NCI-H460 (cell line): Measurements from ENCODE around the gene DLX5. TPM values are rescaled to one million over a fixed set of nuclear protein-coding genes. Genes with fewer than 3 reads are reported as not detected.

ENCODE experiments used
- DNase-seq: peaks from one replicate; pipeline ENCODE4 v3.0.0-alpha.2; 2016; ENCODE audit warnings: low read depth; ENCODE audit errors: extremely low read depth
- small RNA-seq, 2 experiments: library from RNA; depleted of rRNA; stranded (forward); fragments of <200 nt; gene quantifications; one replicate each; pipeline ENCODE3, GENCODE V24; 2014
- total RNA-seq: library from RNA; depleted of rRNA; stranded (reverse); fragments of >200 nt; shearing (Covaris generic); gene quantifications from 2 replicates; pipeline ENCODE4 v1.2.3, GENCODE V29; 2014; rRNA removed

DLX5 gene
- total RNA-seq, 1 experiment from 2014 or later: not detected

- no peak for DNase-seq
Measured at GRCh38 chr7:96992192-96993005, 32.2 kb downstream of the DLX5 start.

DNA sequence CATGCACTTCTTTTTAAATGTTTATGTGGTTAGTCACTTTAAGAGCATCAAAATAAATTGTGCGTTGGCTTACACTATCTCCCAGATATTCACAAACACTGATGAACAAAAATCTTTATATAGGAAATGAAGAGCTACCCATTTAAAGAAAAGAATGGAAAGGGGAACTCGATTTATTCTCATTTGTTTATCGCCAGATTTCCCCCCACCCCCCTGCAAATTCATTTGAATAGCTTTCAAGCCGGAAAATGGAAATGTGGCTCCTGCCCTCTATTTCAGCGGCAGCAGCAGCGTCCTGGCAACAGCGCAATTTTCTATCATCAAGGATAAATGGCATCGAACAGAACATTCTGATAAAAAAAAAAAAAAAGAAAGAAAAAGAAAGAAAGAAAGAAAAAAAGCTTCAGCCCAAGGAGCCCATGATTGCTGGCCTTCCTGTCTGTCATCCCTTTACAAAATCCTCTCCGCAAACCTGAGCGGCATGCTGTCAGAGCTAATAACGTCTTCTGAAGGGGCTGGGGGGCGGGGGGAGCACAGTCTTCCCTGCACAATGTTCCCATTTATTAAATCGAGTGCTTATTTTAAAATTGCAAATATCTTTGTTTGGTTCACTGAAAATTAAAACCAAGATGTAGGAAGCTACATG lies 33.0 kb downstream of the DLX5 start:
- no peak for DNase-seq

GRCh38 chr7:96989859-96990317 lies 34.7 kb downstream of the DLX5 start:
- no peak for DNase-seq

- DNase-seq: no peak
Measured at GRCh38 chr7:96989241-96989858, 35.3 kb downstream of the DLX5 start.

DNA sequence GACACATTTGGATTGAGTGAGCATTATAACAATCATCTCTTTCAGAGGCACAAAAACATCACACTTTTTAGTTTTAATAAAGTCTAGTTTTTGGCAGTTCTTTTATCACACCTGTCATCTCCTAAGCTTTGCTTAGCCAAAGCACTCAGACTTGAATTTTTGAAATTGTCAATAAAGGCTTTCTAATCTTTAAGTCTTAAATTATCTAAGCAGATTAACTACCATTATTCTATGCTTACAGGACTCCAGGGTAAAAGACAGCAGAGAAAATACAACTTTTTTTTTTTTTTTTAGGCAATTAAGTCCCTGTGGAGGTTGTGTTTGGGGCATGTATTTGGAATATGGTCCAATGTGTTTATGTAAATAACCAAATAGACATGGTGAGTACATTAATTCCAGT lies 36.9 kb downstream of the DLX5 start:
- no peak for DNase-seq

DNA sequence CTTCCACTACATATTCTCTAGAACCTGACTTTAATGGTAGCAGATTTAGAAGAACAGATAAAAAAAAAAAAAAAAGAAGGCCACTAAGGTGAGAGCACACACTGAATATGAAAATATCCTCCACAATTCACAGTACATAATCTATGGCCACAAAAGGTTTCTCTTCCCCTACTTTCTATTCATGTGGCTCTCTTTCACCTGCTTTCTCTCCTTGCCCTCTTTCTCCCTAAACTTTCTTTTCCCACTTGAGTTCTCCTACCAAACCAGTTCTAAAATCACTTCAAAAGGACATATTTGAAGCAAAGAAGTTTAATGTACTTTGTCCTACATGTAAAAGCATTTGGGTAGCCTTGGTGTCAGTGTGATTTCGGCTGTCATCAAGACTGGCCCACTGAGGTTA lies 37.7 kb downstream of the DLX5 start:
- no peak for DNase-seq

DNA sequence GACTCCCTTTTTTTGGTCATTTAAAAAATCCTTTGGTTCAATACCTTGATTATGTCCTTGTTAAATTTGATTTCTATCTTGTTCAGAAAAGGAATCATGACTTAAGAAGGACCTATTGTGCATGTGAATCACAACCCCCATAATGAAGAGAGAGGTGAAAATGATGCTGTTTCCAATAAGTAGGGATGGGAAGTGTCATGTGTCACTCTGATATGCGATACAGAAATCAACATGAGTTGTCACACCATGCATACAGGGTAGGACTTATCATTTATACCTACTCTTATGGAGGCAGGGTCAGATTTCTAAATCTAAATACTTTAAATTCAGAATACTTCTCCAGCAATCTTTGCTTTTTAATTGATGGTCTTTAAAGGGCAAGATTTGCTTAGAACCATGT lies 38.6 kb downstream of the DLX5 start:
- DNase-seq: no peak

DNA sequence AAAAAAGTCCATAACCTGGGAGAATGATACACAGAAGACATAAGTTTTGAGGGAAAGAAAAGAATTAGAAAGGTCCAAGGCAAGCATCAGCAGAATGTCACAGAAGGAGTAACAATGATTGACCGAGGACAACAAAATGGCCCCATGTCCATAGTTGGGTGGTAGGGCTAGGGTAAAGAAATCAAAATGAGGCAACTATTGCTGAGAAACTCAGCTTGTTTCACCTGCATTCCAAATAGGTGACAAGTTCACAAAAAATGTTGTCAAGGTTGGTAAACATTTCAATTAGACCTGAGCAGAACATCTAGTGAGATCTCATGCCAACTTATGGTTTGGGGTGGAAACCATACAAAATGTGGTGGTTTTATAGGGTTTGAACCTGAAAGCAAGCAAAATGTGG lies 42.0 kb downstream of the DLX5 start:
- DNase-seq: no peak

DNA sequence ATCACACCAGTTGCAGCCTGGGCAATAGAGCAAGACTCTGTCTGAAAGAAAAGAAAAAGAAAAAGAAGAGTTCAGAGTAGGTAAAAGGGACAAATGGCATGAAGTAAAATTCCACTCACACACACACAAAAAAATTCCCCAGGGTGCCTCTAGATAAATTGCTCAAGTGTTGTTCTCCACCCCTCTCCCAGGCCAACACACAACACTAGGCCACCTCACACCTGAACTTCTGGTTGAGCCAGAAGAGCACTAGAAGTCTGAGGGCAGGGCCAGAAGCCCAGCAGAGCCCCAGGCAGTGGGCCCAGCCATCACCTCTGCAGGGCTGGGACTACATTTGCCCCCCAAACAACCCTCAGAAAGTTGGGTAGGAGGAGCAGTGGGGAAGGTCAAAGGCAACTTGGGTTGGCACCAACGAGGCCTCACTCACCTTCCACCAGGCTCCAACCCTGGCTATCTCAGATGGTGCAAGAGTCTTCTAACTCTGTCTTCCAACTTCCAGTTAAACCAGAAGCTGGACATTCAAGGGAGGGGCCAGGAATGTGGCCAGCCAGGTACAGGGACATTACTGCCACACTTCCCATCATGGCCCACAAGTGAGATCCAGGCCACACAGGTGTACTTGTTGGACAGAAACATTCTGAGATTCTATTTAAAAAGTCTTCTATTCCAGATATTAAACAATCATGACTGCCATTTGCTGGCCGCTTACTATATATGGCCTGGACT lies 44.9 kb downstream of the DLX5 start:
- no peak for DNase-seq

DNA sequence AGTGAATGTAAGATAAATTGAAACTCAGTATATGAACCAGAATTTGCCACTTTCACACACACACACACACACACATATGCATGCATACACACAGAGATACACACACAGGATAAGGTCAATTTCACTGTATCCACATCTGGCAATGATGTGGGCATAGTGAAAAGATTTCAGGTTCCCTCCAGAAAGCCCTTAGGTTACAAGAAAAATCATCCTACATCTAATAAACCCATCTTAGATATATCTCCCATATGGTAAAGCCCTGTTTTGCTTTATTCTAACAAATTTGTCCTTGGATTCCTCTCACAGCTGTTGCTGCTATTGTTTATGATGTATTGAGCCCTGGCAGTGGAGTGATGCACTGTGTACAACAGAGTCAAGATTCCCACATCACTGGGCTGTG lies 47.2 kb downstream of the DLX5 start:
- DNase-seq: no peak

- peak; percentile 1 for DNase-seq
Measured at GRCh38 chr7:96976106-96976505, 48.5 kb downstream of the DLX5 start.

GRCh38 chr7:96973986-96974385 lies 50.6 kb downstream of the DLX5 start:
- DNase-seq: no peak

GRCh38 chr7:96970739-96971138 lies 53.9 kb downstream of the DLX5 start:
- DNase-seq: no peak

Small RNA genes within 50 kb of the gene (small RNA-seq; reads per million reads assigned to genes)
- gene RF01778: 0 reads per million in 2 experiments

Other genes with a start within 250 kb of the DLX5 start
- 0.12 and 0.17 TPM in 2 replicates for gene DLX6, start 19.3 kb downstream of the DLX5 start, total RNA-seq
- 30.5 and 37.3 TPM in 2 replicates for gene SDHAF3, start 92.9 kb upstream of the DLX5 start, total RNA-seq